AG04450 (cell line): ENCODE data around the gene HEPN1. TPM values are rescaled to one million over a fixed set of nuclear protein-coding genes. Genes with fewer than 3 reads are reported as not detected.

Experiments used
- CTCF ChIA-PET: fragments of 300-600, 350-600 bp; formaldehyde crosslinking; extraction: SDS; loops from one replicate; lab custom pipeline; 2022; ENCODE audit warnings: antibody characterized with exemption, inconsistent platforms; lab: Charles Lee
- POLR2A ChIA-PET: fragments of 350-600 bp; formaldehyde crosslinking; extraction: SDS; loops from one replicate; lab custom pipeline; 2021; ENCODE audit warnings: antibody characterized with exemption, inconsistent platforms; lab: Yijun Ruan, JAX
- DNase-seq: peaks from one replicate; pipeline ENCODE4 v3.0.0-alpha.2; 2011; ENCODE audit warnings: low read depth, low spot score
- H3K27ac ChIP-seq: one replicate; pipeline ENCODE4 v1.5.1; 2012; ENCODE audit warnings: low read depth, low read length, control low read depth
- H3K27me3 ChIP-seq: one replicate; pipeline ENCODE4 v1.6.0; 2012; ENCODE audit warnings: low read length; ENCODE audit not compliant: control insufficient read depth, insufficient read depth
- H3K4me3 ChIP-seq: 2 replicates; pipeline ENCODE4 v1.5.1; 2011; ENCODE audit warnings: mild to moderate bottlenecking, low read depth, low read length, control low read depth
- H3K9me3 ChIP-seq: 2 replicates; pipeline ENCODE4 v1.5.1; 2012; ENCODE audit warnings: low read length; ENCODE audit not compliant: control insufficient read depth, insufficient read depth
- polyA minus RNA-seq: library from RNA; depleted of rRNA, polyadenylated mRNA; stranded (reverse); fragments of >200 nt; gene quantifications from 2 replicates; pipeline ENCODE4 v1.2.3, GENCODE V29; 2011; rRNA and poly(A)+ RNA removed
- polyA plus RNA-seq: library from polyadenylated mRNA; depleted of rRNA; stranded (reverse); fragments of >200 nt; gene quantifications from 2 replicates; pipeline ENCODE4 v1.2.3, GENCODE V29; 2011; rRNA removed
- TF ChIP-seq, protein P1 (sequence below): IDR thresholded peaks from 2 replicates; pipeline ENCODE4 v1.5.1; 2011; ENCODE audit warnings: low read depth, low read length, control low read depth, inconsistent platforms

HEPN1 gene
- polyA plus RNA-seq (0.06 TPM in 1 of 2 replicates, not detected in the other), polyA minus RNA-seq (0.23 and 0.52 TPM in 2 replicates)

DNA sequence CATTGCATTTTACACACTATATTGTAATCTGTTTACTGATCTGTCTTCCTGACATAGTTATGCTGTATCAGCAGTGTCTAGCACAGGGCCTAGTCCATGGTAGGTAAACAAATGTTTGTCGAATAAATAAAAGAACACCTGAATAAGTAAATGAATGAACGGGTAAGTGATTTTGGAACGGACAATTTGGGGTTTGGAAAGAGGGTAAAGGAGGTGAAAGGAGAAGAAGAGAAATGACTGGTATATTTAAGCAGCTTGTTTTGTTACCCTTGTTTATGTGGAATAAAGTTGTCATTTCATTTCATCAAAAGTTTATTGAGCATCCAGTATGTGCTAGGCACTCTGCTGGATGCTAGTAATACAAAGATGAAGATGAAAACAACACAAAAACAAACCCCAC is at the start of gene HEPN1:
Gene HEPN1 (plus strand): TSS at position 301 of the 400 bp plus-strand sequence.
- POLR2A ChIA-PET = no interaction called here
- TF ChIP-seq, protein P1, sequence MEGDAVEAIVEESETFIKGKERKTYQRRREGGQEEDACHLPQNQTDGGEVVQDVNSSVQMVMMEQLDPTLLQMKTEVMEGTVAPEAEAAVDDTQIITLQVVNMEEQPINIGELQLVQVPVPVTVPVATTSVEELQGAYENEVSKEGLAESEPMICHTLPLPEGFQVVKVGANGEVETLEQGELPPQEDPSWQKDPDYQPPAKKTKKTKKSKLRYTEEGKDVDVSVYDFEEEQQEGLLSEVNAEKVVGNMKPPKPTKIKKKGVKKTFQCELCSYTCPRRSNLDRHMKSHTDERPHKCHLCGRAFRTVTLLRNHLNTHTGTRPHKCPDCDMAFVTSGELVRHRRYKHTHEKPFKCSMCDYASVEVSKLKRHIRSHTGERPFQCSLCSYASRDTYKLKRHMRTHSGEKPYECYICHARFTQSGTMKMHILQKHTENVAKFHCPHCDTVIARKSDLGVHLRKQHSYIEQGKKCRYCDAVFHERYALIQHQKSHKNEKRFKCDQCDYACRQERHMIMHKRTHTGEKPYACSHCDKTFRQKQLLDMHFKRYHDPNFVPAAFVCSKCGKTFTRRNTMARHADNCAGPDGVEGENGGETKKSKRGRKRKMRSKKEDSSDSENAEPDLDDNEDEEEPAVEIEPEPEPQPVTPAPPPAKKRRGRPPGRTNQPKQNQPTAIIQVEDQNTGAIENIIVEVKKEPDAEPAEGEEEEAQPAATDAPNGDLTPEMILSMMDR = no peak

DNA sequence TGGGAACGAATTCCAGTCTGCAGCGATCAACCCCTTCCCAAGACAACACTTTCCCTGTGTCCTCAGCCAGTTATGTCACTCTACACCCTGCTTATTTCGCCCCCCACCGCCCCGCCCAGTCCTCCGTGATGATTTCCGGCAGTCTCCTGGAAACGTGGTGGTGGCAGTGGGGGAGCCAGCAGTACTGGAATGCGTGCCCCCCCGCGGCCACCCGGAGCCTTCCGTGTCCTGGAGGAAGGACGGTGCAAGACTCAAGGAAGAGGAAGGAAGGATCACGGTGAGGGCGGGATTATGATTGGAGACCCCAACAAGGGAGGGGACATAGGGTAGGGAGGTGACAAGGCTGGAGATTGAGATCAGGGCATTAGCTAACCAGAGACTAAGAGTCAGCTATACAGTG is 49.7 kb upstream of the HEPN1 start:
- Histone ChIP-seq H3K27me3 (peaks cover 89% of the 10 kb centered on the region), H3K27ac (no peak overlapping the region), H3K4me3 (no peak overlapping the region), H3K9me3 (no peaks in the 10 kb centered on the region; the same call in 1 of the 2 replicates)
- POLR2A ChIA-PET = no interaction called here
- CTCF ChIA-PET = interaction anchor here (1.0 kb wide), 1 partner anchor 225 kb away, joined by 4 read pairs; no protein-coding TSS in a partner anchor
- TF ChIP-seq, protein P1 = no peak
- DNase-seq = no peak

More for the DNA sequence above, at the start of gene HEPN1:
- CTCF ChIA-PET = interaction anchor here (1.0 to 2.7 kb wide), 2 partner anchors 43 to 53 kb away, joined by 3 to 16 read pairs; no protein-coding TSS in a partner anchor
- H3K27me3 ChIP-seq = no peaks in the 10 kb centered on the region
- peaks cover 4% of the 10 kb centered on the region; the same call in 1 of the 2 replicates for H3K9me3 ChIP-seq
- H3K4me3 ChIP-seq = no peak within 1 kb of the TSS
- DNase-seq = no peak
- no peak within 1 kb of the TSS for H3K27ac ChIP-seq

DNA sequence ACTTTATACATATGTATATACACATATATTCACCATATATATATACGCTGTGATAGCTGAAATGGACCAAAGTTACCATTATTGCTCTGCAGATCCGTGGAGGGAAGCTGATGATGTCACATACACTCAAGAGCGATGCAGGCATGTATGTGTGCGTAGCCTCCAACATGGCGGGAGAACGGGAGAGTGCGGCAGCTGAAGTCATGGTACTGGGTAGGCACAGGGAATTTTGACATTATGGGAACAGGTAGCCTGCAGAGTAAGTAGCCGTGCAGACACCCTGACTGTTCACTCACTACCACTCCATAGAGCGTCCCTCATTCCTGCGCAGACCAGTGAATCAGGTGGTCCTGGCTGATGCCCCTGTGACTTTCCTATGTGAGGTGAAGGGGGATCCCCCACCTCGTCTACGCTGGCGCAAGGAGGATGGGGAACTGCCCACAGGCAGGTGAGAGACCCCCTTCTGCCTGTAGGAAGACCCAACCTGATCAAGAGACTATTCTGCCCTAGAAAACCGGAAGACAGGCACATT is 49.1 kb upstream of the HEPN1 start:
- POLR2A ChIA-PET = no interaction called here
- no peak overlapping the region for H3K27ac ChIP-seq
- no peak overlapping the region for H3K4me3 ChIP-seq
- CTCF ChIA-PET = no interaction called here
- H3K27me3 ChIP-seq = peaks cover 83% of the 10 kb centered on the region
- TF ChIP-seq, protein P1 = no peak
- H3K9me3 ChIP-seq = no peaks in the 10 kb centered on the region; the same call in 1 of the 2 replicates
- DNase-seq = no peak

GRCh38 chr11:124870430-124870829 is 48.6 kb upstream of the HEPN1 start:
- TF ChIP-seq, protein P1 = no peak
- Histone ChIP-seq H3K9me3 (no peaks in the 10 kb centered on the region; the same call in 1 of the 2 replicates), H3K27ac (no peak overlapping the region), H3K4me3 (no peak overlapping the region), H3K27me3 (peaks cover 78% of the 10 kb centered on the region)
- ChIA-PET CTCF (no interaction called here), POLR2A (no interaction called here)
- no peak for DNase-seq

- ChIA-PET CTCF (interaction anchor here (1.3 to 1.6 kb wide), 2 partner anchors 34 to 36 kb away, joined by 3 to 4 read pairs; no protein-coding TSS in a partner anchor), POLR2A (no interaction called here)
- Histone ChIP-seq H3K9me3 (no peaks in the 10 kb centered on the region; the same call in 1 of the 2 replicates), H3K27me3 (peaks cover 60% of the 10 kb centered on the region), H3K4me3 (no peak overlapping the region), H3K27ac (no peak overlapping the region)
- TF ChIP-seq, protein P1 = no peak
- DNase-seq = no peak
Observed at GRCh38 chr11:124872280-124872679, 46.8 kb upstream of the HEPN1 start.
